22Rv1 (cell line): ENCODE data around the gene WWOX.

Source experiments
- CTCF ChIP-seq: fragments of 450-650 bp; IDR thresholded peaks from 2 replicates; pipeline ENCODE4 v1.5.1; 2017; ENCODE audit warnings: mild to moderate bottlenecking
- ZFX ChIP-seq: fragments of 450-650 bp; IDR thresholded peaks from 2 replicates; pipeline ENCODE4 v1.6.1; 2017; ENCODE audit warnings: antibody characterized with exemption, borderline replicate concordance

- TF ChIP-seq CTCF (no peak), ZFX (no peak)
These were observed 457.0 kb downstream of the WWOX start for GRCh38 chr16:78556421-78556820.
